DMS53 (cell line): ENCODE results near the gene LRP1B.

Experiments used
- DNase-seq: peaks from one replicate; lab custom pipeline; 2025; lab: John Stamatoyannopoulos, UW

LRP1B gene

DNA sequence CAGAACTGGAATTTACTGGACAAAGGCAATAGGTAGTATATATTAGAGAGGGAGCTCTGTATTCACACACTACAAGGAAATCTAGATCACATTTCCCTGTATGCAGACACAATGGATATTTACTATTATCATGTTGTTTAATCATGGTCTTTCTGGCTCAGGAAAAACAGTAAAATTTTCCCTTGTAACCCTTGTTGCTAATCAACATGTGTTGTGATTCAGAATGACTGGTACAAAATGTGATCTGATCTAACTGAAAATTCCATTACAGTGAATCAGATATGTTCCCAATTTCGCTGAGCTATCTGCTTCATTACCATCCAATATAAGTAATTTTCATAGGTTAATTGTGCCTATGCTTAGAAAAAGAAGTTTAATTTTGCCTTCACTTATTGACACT, 1109.7 kb downstream of the LRP1B start:
- DNase-seq, result no peak

DNA sequence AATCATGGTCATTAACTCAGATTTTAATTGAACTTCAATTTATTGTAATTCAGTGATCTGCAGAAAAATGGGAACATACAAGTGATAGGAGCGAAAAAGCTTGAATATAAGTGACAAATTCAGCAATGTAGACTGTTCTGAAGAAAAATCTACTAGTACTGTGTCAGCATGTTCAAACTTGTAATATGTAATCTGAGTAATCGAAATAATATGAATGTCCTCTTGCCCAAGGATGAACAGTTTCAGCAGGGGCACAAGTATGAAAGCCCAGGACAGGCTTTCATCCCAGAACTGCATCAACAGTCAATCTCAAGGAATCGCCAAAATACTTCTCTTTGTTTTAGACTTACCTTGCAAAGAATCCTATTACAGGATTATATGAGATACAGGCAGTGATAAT, 1110.5 kb downstream of the LRP1B start:
- DNase-seq, result no peak

DNA sequence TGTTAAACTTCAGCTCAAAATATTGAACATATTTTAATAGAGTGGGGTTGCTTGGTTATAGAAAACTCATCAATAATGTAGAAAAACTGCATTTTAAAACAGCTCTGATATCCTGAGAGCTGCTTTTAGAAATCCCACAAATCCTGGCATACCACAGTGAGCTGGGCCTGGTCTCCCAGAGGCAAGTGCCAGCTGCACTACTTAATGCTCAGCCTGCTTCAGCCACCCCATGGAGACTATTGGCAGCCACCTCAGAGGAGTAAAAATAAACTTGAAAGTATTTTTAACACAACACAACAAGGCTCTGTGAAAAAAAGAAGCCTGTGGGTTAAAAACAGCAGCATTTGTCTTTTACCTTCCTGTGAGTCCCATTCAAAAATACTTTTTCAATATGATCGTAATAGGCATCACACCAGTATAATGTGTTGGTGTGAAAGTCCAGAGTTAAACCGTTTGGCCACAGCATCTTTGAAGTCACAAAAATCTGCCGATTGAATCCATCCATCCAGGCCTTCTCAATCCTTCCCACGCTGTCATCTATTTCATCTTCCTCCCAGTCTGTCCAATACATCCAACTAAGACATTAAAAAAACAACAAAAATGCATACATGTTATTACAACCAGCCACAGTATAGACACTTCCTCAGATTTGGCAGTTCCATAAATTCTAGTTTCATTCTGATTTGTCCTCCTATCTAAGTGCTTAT, 1115.3 kb downstream of the LRP1B start:
- DNase-seq, result no peak

GRCh38 chr2:141003967-141004657, 1126.7 kb downstream of the LRP1B start:
- peak; percentile 36 for DNase-seq

GRCh38 chr2:141001750-141002149, 1129.1 kb downstream of the LRP1B start:
- DNase-seq, result no peak

DNA sequence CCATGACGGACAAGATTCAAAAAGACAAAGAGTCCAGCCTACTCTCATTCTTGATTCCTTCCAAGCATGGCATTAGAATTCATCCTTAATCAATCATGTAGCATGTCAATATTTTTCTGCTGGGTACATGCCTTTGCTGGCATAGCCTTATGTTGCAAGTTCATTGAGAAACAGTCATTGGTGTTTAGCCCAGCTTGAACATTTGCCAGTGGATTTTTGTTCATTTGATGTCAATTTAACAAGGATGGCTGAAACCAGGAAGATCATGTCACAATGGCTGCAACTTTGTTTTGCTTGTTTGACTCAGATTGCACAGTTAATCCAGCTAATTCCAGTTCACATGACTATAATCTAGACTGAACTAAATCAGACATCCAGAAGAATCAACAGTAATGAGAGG, 1132.2 kb downstream of the LRP1B start:
- DNase-seq, result no peak

DNA sequence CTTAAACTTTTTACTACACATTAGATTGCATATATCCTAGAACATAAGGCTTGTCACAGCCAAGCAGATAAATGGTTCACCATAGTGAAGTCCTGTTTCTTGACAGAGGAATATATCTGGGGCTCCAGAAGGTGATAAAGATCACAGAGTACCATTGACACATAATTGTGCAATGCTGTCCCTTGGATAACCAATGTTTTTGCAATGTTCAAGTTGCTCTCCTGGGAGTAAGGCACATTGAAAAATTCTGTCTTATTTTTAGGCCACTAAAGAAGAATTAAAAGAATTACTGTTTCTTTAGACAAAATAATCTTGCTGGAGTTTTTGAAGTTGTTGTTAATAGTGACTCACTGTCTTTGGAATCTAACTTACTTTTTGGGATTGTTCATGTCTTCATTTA, 1132.8 kb downstream of the LRP1B start:
- no peak for DNase-seq

DNA sequence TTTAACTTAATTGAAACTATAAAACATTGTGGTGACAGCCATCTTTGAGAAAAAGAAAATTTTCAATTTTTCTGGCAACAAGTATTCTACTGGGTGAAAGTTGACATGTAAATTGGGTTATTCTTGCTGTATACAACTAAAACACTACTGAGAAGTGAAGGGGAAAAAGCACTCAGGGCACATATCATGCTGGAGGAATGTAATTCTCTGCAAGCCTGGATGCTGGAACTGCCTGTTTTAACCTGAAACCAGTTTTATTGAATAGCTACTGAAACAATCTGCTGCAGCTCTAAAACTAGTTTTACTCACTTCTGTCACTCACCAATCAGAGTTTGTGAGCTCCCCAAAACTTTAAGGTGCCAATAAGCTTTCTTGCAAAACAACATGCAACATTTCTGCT, 1136.0 kb downstream of the LRP1B start:
- no peak for DNase-seq

DNA sequence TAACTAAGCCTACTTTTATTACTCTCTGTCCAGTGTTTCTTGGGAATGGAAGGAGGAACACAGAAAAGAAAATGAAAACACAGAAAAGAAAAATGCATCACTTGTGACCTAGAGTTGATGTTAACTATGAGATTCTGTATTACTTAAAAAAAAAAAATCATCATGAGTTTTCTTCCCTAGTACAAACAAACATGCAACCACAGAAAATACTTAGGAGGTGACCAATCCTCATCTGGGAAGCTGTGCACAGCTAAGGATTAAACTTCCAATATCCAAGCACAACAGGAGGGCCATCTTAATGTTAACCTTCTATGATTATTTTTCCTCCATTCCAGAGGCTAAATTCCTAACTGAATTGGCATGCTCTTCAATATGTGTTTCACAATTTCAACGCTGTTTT, 1140.4 kb downstream of the LRP1B start:
- DNase-seq, result no peak

DNA sequence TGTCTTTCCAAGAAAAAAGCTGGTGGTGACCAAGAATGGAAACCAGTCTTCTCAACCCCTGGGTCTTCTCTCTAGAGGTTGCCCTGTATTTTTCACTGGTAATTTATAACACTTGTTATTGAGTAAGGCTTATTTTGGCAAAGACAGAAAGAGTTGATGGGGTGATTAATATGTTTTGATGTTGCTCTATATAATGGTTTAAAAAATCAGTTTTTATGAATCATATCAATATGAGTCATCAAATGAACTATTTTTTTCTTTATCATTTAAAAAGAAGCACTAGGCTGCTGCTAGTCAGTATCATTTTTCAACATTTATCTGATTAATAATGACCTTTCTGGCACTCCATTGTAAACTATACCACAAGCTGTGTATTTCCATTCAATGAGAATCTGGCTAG, 1142.2 kb downstream of the LRP1B start:
- DNase-seq, result no peak

GRCh38 chr2:140986456-140986855, 1144.4 kb downstream of the LRP1B start:
- no peak for DNase-seq

GRCh38 chr2:140975237-140975636, 1155.6 kb downstream of the LRP1B start:
- no peak for DNase-seq

- DNase-seq, result no peak
These were observed 1158.1 kb downstream of the LRP1B start for GRCh38 chr2:140972724-140973123.

GRCh38 chr2:140964324-140964723, 1166.5 kb downstream of the LRP1B start:
- DNase-seq, result peak; percentile 25

- DNase-seq, result no peak
These were observed 1180.9 kb downstream of the LRP1B start for GRCh38 chr2:140949932-140950331.

- no peak for DNase-seq
These were observed 1183.6 kb downstream of the LRP1B start for GRCh38 chr2:140947236-140947635.

DNA sequence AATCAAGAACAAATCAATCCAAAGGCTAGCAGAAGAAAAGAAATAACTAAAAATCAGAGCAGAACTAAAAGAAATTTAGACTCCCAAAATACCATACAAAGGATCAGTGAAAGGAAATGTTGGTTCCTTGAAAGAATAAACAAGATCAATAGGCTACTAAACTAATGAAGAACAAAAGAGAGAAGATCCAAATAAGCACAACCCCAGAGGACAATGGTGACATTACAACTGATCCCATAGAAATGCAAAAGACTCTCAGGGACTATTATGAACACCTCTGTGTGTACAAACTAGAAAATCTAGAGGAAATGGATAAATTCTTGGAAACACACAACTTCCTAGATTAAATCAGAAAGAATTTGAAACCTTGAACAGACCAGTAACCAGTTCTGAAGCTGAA, 1186.9 kb downstream of the LRP1B start:
- DNase-seq, result no peak

DNA sequence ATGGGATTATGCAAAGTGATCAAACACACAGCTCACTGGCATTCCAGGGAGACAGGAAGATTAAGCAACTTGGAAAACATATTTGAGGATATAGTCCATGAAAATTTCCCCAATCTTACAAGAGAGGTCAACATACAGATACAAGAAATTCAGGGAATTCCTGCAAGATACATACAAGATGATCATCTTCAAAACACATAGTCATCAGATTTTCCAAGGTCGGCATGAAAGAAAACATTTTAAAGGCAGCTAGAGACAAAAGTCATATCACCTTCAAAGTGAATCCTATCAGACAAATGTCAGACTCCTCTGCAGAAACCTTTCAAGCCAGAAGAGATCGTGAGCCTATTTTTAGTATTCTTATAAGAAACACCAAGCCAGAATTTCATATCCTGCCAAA, 1188.5 kb downstream of the LRP1B start:
- DNase-seq, result no peak

- DNase-seq, result no peak
These were observed 1201.0 kb downstream of the LRP1B start for GRCh38 chr2:140929849-140930248.

GRCh38 chr2:140918426-140918825, 1212.4 kb downstream of the LRP1B start:
- no peak for DNase-seq

DNA sequence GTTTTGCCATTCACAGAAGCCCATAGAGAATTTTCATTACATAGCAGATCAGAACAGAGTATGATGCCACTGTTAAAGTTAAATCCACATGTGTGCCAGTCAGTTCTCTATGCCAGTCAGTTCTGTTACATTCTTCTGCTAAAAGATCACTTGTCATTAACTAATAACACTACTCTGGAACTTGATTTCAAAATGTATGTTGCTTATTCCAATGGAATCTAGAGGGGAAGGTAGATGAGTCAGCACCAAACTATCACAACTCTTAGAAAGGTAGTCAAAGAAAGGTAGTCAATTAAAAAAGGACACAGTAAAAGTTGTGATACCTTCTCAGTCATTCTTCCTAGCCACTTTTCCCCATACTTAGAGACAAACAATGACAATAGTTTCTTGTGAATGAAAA, 1214.4 kb downstream of the LRP1B start:
- no peak for DNase-seq

- no peak for DNase-seq
These were observed 1220.1 kb downstream of the LRP1B start for GRCh38 chr2:140910683-140911082.

DNA sequence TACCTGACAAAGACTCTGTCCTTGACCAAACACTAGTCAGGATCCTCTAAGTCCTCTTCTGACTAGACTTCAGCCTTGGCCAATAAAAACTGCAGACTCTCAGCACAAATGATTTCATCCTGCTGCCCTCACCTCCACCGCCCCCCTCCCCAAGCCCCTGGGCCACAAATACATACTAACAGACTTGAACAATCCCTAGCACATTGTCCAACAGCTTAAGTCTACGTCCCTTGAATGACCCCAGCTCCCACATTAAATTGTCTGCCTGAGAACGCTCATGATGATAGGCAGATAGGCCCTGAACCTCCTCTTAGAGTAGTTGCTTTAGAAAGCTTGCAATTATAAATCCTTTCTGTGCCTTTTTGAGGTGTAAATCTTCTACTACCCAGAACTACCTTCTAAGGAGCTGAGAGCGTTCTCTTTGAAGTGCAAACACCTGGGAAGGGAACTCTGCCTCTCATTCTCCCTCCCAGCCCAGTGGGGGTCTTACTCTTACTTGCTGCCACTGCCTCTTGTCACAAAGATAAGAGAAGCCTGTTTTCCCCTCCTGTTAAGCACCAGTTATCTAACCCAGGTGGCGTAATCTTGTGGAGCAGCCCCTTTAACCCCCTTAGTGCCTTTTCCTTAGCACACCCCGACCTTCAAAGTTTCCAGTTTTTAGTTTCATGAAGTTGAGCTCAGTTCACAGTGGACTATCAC, 1225.6 kb downstream of the LRP1B start:
- DNase-seq, result no peak
